Measurements from ENCODE around the gene TMEM94.
"Not testable (repeated sequence)": the region's sequence is repeated elsewhere in the genome, so short reads cannot be mapped to it uniquely, and the experiment has no call there.

TMEM94 gene

DNA sequence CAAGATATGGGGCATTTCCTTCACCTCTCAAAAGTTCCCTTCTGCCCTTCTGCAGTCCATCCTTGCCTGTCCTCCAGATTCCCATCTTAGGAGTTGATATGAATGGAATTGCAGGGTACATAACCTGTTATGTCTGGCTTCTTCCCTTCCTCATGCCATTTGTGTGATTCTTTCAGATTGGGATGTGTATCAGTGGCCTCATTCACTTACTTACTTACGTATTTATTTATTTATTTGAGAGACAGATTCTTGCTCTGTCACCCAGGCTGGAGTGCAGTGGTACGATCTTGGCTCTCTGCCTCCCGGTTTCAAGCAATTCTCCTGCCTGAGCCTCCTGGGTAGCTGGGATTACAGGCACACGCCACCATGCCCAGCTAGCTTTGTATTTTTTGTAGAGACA, 6.2 kb upstream of the TMEM94 start:
- peak; percentile 71 to 87 for DNase-seq
- Histone ChIP-seq H2BK5ac (ENCODE audit: low read depth, low read length, poor library complexity) (no peak overlapping the region), H4K91ac (ENCODE audit: low read depth, low read length) (no peak overlapping the region), H3K27ac (ENCODE audit: low read depth, low read length) (no peak overlapping the region), H2AK5ac (ENCODE audit: low read length) (no peak overlapping the region), H3K4ac (ENCODE audit: low read depth, low read length) (no peak overlapping the region), H3K14ac (ENCODE audit: low read length) (no peak overlapping the region), H3K4me3 (ENCODE audit: low read depth, low read length) (no peak overlapping the region), H3K9ac (ENCODE audit: low read length) (no peak overlapping the region), H4K12ac (ENCODE audit: low read depth, low read length) (no peak overlapping the region), H3K18ac (ENCODE audit: low read length) (no peak overlapping the region), H2AFZ (ENCODE audit: insufficient read depth, low read length, poor library complexity) (no peak overlapping the region), H3K9me3 (ENCODE audit: insufficient read depth, low read depth, low read length) (no peaks in the 10 kb centered on the region), H3K4me2 (ENCODE audit: low read length) (no peak overlapping the region), H2BK120ac (ENCODE audit: insufficient read depth, low read length, poor library complexity) (no peak overlapping the region), H3K79me2 (ENCODE audit: control insufficient read depth, insufficient read depth, low read length, poor library complexity) (no peaks in the 10 kb centered on the region), H4K8ac (ENCODE audit: low read depth, low read length) (no peak overlapping the region), H3K79me1 (ENCODE audit: low read length) (no peaks in the 10 kb centered on the region), H3K23ac (ENCODE audit: low read length) (no peak overlapping the region), H3K36me3 (ENCODE audit: control insufficient read depth in 1 of 2, insufficient read depth in 2 of 2, low read length in 2 of 2) (no peaks in the 10 kb centered on the region), H2BK12ac (ENCODE audit: low read length) (no peak overlapping the region), H3K4me1 (ENCODE audit: control insufficient read depth in 1 of 2, insufficient read depth in 2 of 2, low read length in 2 of 2) (peaks cover 0 to 2% of the 10 kb centered on the region in 2 experiments), H3K27me3 (ENCODE audit: insufficient read depth, low read length) (no peaks in the 10 kb centered on the region)
- WGBS (ENCODE audit: extremely low coverage, insufficient coverage, insufficient read length) = no CpG with 5 or more reads among the region's 4 CpGs

DNA sequence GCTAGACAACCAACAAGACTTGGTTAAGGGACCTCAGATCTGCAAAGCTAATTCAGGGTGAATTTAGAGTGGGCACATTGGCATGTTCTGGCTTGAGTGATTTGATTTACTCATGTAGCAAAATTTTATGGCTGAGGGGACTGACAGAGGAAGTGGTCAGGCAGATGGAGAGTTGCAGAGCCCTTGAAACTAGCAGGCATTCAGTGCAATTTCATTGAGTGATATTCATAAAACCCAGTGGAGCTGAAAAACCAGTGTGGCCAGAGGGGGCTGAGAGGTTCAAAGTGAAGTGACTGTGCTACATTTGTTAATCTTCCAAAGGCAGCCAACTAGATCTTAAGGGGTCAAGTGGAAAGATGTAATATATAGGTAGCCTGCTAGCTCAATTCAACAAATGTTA, 2.2 kb upstream of the TMEM94 start:
- no peak overlapping the region for H2AK5ac ChIP-seq (ENCODE audit: low read length)
- H2AFZ ChIP-seq (ENCODE audit: insufficient read depth, low read length, poor library complexity) = no peak overlapping the region
- H4K12ac ChIP-seq (ENCODE audit: low read depth, low read length) = no peak overlapping the region
- no peak overlapping the region for H4K8ac ChIP-seq (ENCODE audit: low read depth, low read length)
- no peaks in the 10 kb centered on the region for H3K27me3 ChIP-seq (ENCODE audit: insufficient read depth, low read length)
- no peak overlapping the region for H2BK12ac ChIP-seq (ENCODE audit: low read length)
- H3K4me1 ChIP-seq (ENCODE audit: control insufficient read depth in 1 of 2, insufficient read depth in 2 of 2, low read length in 2 of 2) = peaks cover 0 to 6% of the 10 kb centered on the region in 2 experiments
- H3K23ac ChIP-seq (ENCODE audit: low read length) = no peak overlapping the region
- no peak overlapping the region for H3K9ac ChIP-seq (ENCODE audit: low read length)
- H3K4ac ChIP-seq (ENCODE audit: low read depth, low read length) = no peak overlapping the region
- H3K27ac ChIP-seq (ENCODE audit: low read depth, low read length) = no peak overlapping the region
- H3K4me2 ChIP-seq (ENCODE audit: low read length) = no peak overlapping the region
- no peaks in the 10 kb centered on the region for H3K36me3 ChIP-seq (ENCODE audit: control insufficient read depth in 1 of 2, insufficient read depth in 2 of 2, low read length in 2 of 2)
- no peak overlapping the region for H3K14ac ChIP-seq (ENCODE audit: low read length)
- no peak overlapping the region for H3K4me3 ChIP-seq (ENCODE audit: low read depth, low read length)
- H4K91ac ChIP-seq (ENCODE audit: low read depth, low read length) = no peak overlapping the region
- no peak for DNase-seq
- no peak overlapping the region for H3K18ac ChIP-seq (ENCODE audit: low read length)
- H2BK120ac ChIP-seq (ENCODE audit: insufficient read depth, low read length, poor library complexity) = no peak overlapping the region
- peaks cover 6% of the 10 kb centered on the region for H3K79me2 ChIP-seq (ENCODE audit: control insufficient read depth, insufficient read depth, low read length, poor library complexity)
- no peak overlapping the region for H2BK5ac ChIP-seq (ENCODE audit: low read depth, low read length, poor library complexity)
- no peaks in the 10 kb centered on the region for H3K9me3 ChIP-seq (ENCODE audit: insufficient read depth, low read depth, low read length)
- H3K79me1 ChIP-seq (ENCODE audit: low read length) = peaks cover 13% of the 10 kb centered on the region

DNA sequence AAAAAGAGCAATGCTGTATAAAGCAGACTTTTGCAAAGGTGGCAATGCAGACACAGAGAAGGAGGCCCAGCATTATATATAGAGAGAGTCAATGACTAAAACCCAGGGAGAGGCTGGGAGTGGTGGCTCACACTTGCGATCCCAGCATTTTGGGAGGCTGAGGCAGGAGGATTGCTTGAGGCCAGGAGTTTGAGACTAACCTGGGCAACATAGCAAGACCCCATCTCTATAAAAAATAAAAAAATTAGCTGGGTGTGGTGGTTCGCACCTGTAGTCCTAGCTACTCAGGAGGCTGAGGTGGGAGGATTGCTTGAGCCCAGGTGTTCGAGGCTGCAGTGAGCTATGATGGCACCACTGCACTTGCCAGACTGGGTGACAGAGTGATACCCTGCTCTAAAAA, 1.8 kb upstream of the TMEM94 start:
- H3K4me3 ChIP-seq (ENCODE audit: low read depth, low read length); H2BK12ac ChIP-seq (ENCODE audit: low read length); H2AFZ ChIP-seq (ENCODE audit: insufficient read depth, low read length, poor library complexity); H3K9ac ChIP-seq (ENCODE audit: low read length); H3K79me2 ChIP-seq (ENCODE audit: control insufficient read depth, insufficient read depth, low read length, poor library complexity); H4K12ac ChIP-seq (ENCODE audit: low read depth, low read length); H3K9me3 ChIP-seq (ENCODE audit: insufficient read depth, low read depth, low read length); H3K4me1 ChIP-seq (ENCODE audit: control insufficient read depth in 1 of 2, insufficient read depth in 2 of 2, low read length in 2 of 2); H3K36me3 ChIP-seq (ENCODE audit: control insufficient read depth in 1 of 2, insufficient read depth in 2 of 2, low read length in 2 of 2); H3K23ac ChIP-seq (ENCODE audit: low read length); H2AK5ac ChIP-seq (ENCODE audit: low read length); H2BK5ac ChIP-seq (ENCODE audit: low read depth, low read length, poor library complexity); H4K91ac ChIP-seq (ENCODE audit: low read depth, low read length); H3K4me2 ChIP-seq (ENCODE audit: low read length); H4K8ac ChIP-seq (ENCODE audit: low read depth, low read length); H2BK120ac ChIP-seq (ENCODE audit: insufficient read depth, low read length, poor library complexity); H3K18ac ChIP-seq (ENCODE audit: low read length); H3K4ac ChIP-seq (ENCODE audit: low read depth, low read length); H3K27me3 ChIP-seq (ENCODE audit: insufficient read depth, low read length); H3K14ac ChIP-seq (ENCODE audit: low read length); DNase-seq; H3K27ac ChIP-seq (ENCODE audit: low read depth, low read length): not testable (repeated sequence)
- no CpG with 5 or more reads among the region's 3 CpGs for WGBS (ENCODE audit: extremely low coverage, insufficient coverage, insufficient read length)
- H3K79me1 ChIP-seq (ENCODE audit: low read length) = peaks cover 14% of the 10 kb centered on the region

DNA sequence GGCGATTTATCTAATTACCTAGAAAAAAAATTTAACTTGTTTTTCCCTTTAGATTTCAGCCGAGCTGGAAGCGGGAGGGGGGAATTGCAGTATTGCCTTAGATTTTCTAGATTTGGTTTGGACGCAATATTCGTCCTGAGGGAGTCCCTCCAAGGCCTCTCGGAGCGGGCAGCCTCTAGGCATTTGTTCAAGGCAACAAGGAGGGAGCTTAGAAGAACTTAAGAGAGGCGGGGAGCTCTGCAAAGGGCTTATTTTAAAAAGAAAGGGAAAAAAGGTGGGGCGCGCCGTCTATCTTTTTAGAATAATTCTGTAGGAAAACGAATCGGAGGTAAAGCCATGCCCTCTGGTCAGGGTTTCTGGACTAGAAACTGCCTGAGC, 407 bp upstream of the TMEM94 start:
- Histone ChIP-seq H2BK12ac (ENCODE audit: low read length) (no peak overlapping the region), H4K91ac (ENCODE audit: low read depth, low read length) (peak overlapping the region; percentile 28), H3K36me3 (ENCODE audit: control insufficient read depth in 1 of 2, insufficient read depth in 2 of 2, low read length in 2 of 2) (no peaks in the 10 kb centered on the region), H2BK120ac (ENCODE audit: insufficient read depth, low read length, poor library complexity) (no peak overlapping the region), H3K23ac (ENCODE audit: low read length) (no peak overlapping the region), H2AK5ac (ENCODE audit: low read length) (no peak overlapping the region), H2BK5ac (ENCODE audit: low read depth, low read length, poor library complexity) (peak overlapping the region; percentile 57), H3K79me2 (ENCODE audit: control insufficient read depth, insufficient read depth, low read length, poor library complexity) (peaks cover 6% of the 10 kb centered on the region), H3K4me3 (ENCODE audit: low read depth, low read length) (no peak overlapping the region), H2AFZ (ENCODE audit: insufficient read depth, low read length, poor library complexity) (peak overlapping the region; percentile 89), H3K9me3 (ENCODE audit: insufficient read depth, low read depth, low read length) (no peaks in the 10 kb centered on the region), H3K4ac (ENCODE audit: low read depth, low read length) (no peak overlapping the region), H4K8ac (ENCODE audit: low read depth, low read length) (peak overlapping the region; percentile 85), H3K27me3 (ENCODE audit: insufficient read depth, low read length) (no peaks in the 10 kb centered on the region), H4K12ac (ENCODE audit: low read depth, low read length) (peak overlapping the region; percentile 51), H3K14ac (ENCODE audit: low read length) (peak overlapping the region; percentile 62), H3K27ac (ENCODE audit: low read depth, low read length) (peak overlapping the region; percentile 59), H3K79me1 (ENCODE audit: low read length) (peaks cover 14% of the 10 kb centered on the region), H3K4me1 (ENCODE audit: control insufficient read depth in 1 of 2, insufficient read depth in 2 of 2, low read length in 2 of 2) (peaks cover 3 to 15% of the 10 kb centered on the region in 2 experiments), H3K9ac (ENCODE audit: low read length) (no peak overlapping the region), H3K18ac (ENCODE audit: low read length) (no peak overlapping the region), H3K4me2 (ENCODE audit: low read length) (peak overlapping the region; percentile 64)
- WGBS (ENCODE audit: extremely low coverage, insufficient coverage, insufficient read length) = no CpG with 5 or more reads among the region's 13 CpGs
- no peak for DNase-seq

All from trophoblast cell (in vitro differentiated cells and primary cell).